Heart right ventricle (tissue), 16 donors: ENCODE results near the gene KRT39. TPM values are rescaled to one million over a fixed set of nuclear protein-coding genes. Genes with fewer than 3 reads are reported as not detected.

Source experiments
- ATAC-seq, 8 donors: fragments of 200-7000 bp; cut with Tn5 transposase; one replicate each; pipeline ENCODE4 v1.9.1; 2020; ENCODE audit warnings: mild to moderate bottlenecking in 8 of 8, moderate library complexity in 8 of 8, moderate number of reproducible peaks in 1 of 8
- DNase-seq, 2 donors: peaks; one replicate each; pipeline ENCODE4 v3.0.0-alpha.2; 2020
- H3K27ac ChIP-seq, 10 donors: fragments of 200-600 bp; sonication (generic) in 2 of 10; one replicate each; pipeline versions ENCODE4 v1.5.0 to v1.8.0; 2020 to 2022; ENCODE audit warnings: mild to moderate bottlenecking in 3 of 10
- H3K27me3 ChIP-seq, 7 donors: fragments of 200-600 bp; one replicate each; pipeline ENCODE4 v1.8.0; 2021 to 2022; ENCODE audit warnings: mild to moderate bottlenecking in 2 of 7
- H3K36me3 ChIP-seq, 9 donors: fragments of 200-600 bp; sonication (generic) in 1 of 9; one replicate each; pipeline versions ENCODE4 v1.5.0 to v1.8.0; 2020 to 2022; ENCODE audit warnings: mild to moderate bottlenecking in 2 of 9
- H3K4me1 ChIP-seq, 9 donors: fragments of 200-600 bp; sonication (generic) in 1 of 9; one replicate each; pipeline versions ENCODE4 v1.5.0 to v1.8.0; 2020 to 2022; ENCODE audit warnings: mild to moderate bottlenecking in 4 of 9
- H3K4me3 ChIP-seq, 10 donors: fragments of 200-600 bp; sonication (generic) in 2 of 10; one replicate each; pipeline versions ENCODE4 v1.5.0 to v1.8.0; 2020 to 2022; ENCODE audit warnings: mild to moderate bottlenecking in 7 of 10, moderate library complexity in 2 of 10
- H3K9me3 ChIP-seq, 11 donors: fragments of 200-600 bp in 10 of 11; sonication (generic) in 2 of 11; one replicate each; pipeline versions ENCODE4 v1.5.0 to v1.8.0; 2013 to 2022; ENCODE audit warnings: mild to moderate bottlenecking in 2 of 11, control low read depth in 1 of 11, moderate library complexity in 1 of 11
- CTCF ChIP-seq, 9 donors: fragments of 200-600 bp; sonication (generic) in 2 of 9; IDR thresholded peaks; one replicate each; pipeline versions ENCODE4 v1.5.0 to v1.8.0; 2021 to 2022; ENCODE audit warnings: antibody characterized with exemption in 9 of 9, mild to moderate bottlenecking in 5 of 9, moderate library complexity in 1 of 9
- WGBS, 2 donors: extraction: QIAGEN DNeasy Blood & Tissue Kit; methylation state at CpG; one replicate each; pipeline ENCODE4 v1.1.7; 2013; ENCODE audit warnings: inconsistent platforms in 1 of 2; 5-methylcytosine and 5-hydroxymethylcytosine counted together
- intact Hi-C, 10 donors: fragments of 100-400 bp; cut with DNase I; formaldehyde crosslinking; loops; one replicate each; pipeline versions ENCODE4 v1.11.1 to v1.14.2; 2022
- polyA plus RNA-seq, 2 donors: library from polyadenylated mRNA; stranded (reverse); fragments of 200-250 nt; gene quantifications; one replicate each; pipeline ENCODE4 v1.2.3, GENCODE V29; 2013
- total RNA-seq, 10 donors: library from RNA; stranded (reverse); fragmentation: NEBNext Ultra II Directional in 3 of 10; extraction: Animal tissue kit (Norgen Biotek cat#: 25700) in 3 of 10; gene quantifications; one replicate each; pipeline versions ENCODE4 v1.2.1 to v1.2.4, GENCODE V29; 2021 to 2023
- donor health status: Arrhythmogenic right ventricular cardiomyopathy.
- donor health status: ischemic (EF 13 %, LVEDD 7.1; RV severe dilation, severe dysfunction).
- donor health status: healthy with polysubstance abuse.
- donor health status: DM: no; HTN: yes; CAD: no.
- donor health status: DM: no; HTN: no; CAD: no.
- donor health status: ischemic (EF 25% LVEDD 6.9; RV normal size, moderate dysfunction).
- donor health status: ischemic (EF 25% LVEDD 5.7; RV mildly dilated, moderate dysfunction).
- donor health status: healthy.
- donor health status: DM: yes; HTN: yes; CAD: no.
- donor health status: Ischemic cardiomyopathy.
- donor health status: ischemic (EF 35%, LVEDD 5.7; RV mildly dilated, moderate dysfunction).
- donor health status: nonischemic (EF 11% LVEDD 7.7; RV severe dilation, severe dysfunction).
- donor health status: DM: yes; HTN: yes; CAD: no.
- donor health status: PGD.
- donor health status: ischemic (EF 29% LVEDD 5.4; RV normal size, mild dysfunction).
- donor health status: nonischemic (EF 23%, LVEDD 6.1; RV moderate dilation, normal function).

KRT39 gene
- total and polyA plus RNA-seq, 12 donors: not detected

- Histone ChIP-seq H3K36me3 (no peaks in the 10 kb centered on the region), H3K4me3 (no peak overlapping the region), H3K27ac (no peak overlapping the region), H3K27me3 (peaks cover 0 to 51% (median 39%) of the 10 kb centered on the region in 7 donors), H3K4me1 (no peaks in the 10 kb centered on the region), H3K9me3 (no peaks in the 10 kb centered on the region)
- intact Hi-C loops: no loop called here
- no peak for ATAC-seq
- DNase-seq: no peak
- 65 to 72% methylated on average over 2 of the region's 2 CpGs for WGBS, 2 donors
- no peak for TF ChIP-seq CTCF (IDR thresholded peaks at IDR 0.05)
Observed at GRCh38 chr17:40952154-40952553, 14.6 kb downstream of the KRT39 start.

- Histone ChIP-seq H3K27me3 (peaks cover 0 to 59% (median 41%) of the 10 kb centered on the region in 7 donors), H3K27ac (no peak overlapping the region), H3K4me3 (no peak overlapping the region), H3K9me3 (no peaks in the 10 kb centered on the region), H3K4me1 (no peaks in the 10 kb centered on the region), H3K36me3 (no peaks in the 10 kb centered on the region)
- DNase-seq (no peak), ATAC-seq (no peak)
- WGBS, 2 donors: 97% methylated on average over 2 of the region's 2 CpGs
- TF ChIP-seq CTCF (IDR thresholded peaks at IDR 0.05): no peak
- intact Hi-C loops: no loop called here
Observed at GRCh38 chr17:40951011-40951622, 15.6 kb downstream of the KRT39 start.

- no peaks in the 10 kb centered on the region for H3K4me1 ChIP-seq
- intact Hi-C loops: no loop called here
- no peak for DNase-seq
- TF ChIP-seq CTCF (IDR thresholded peaks at IDR 0.05): no peak
- no peaks in the 10 kb centered on the region for H3K9me3 ChIP-seq
- H3K36me3 ChIP-seq: no peaks in the 10 kb centered on the region
- no peak overlapping the region for H3K4me3 ChIP-seq
- peaks cover 0 to 64% (median 42%) of the 10 kb centered on the region in 7 donors for H3K27me3 ChIP-seq
- no peak for ATAC-seq
- WGBS, 2 donors: 83 to 85% methylated on average over 7 of the region's 7 CpGs
- no peak overlapping the region for H3K27ac ChIP-seq
Observed at GRCh38 chr17:40950176-40950575, 16.6 kb downstream of the KRT39 start.

GRCh38 chr17:40949418-40949817 is 17.3 kb downstream of the KRT39 start:
- 34 to 36% methylated on average over 10 of the region's 10 CpGs for WGBS, 2 donors
- no peaks in the 10 kb centered on the region for H3K9me3 ChIP-seq
- H3K27me3 ChIP-seq: peaks cover 0 to 67% (median 42%) of the 10 kb centered on the region in 7 donors
- intact Hi-C loops: loop anchor here in 1 of 10 donors (10.0 kb wide), 1 partner anchor 345 kb away; no protein-coding TSS in a partner anchor
- H3K36me3 ChIP-seq: no peaks in the 10 kb centered on the region
- no peak overlapping the region for H3K4me3 ChIP-seq
- no peaks in the 10 kb centered on the region for H3K4me1 ChIP-seq
- no peak for TF ChIP-seq CTCF (IDR thresholded peaks at IDR 0.05)
- peak in 1 of 8 donors; percentile 64 for ATAC-seq
- no peak for DNase-seq
- no peak overlapping the region for H3K27ac ChIP-seq
